HG03575 (cell line): Measurements from ENCODE around the gene CTTNBP2NL.

Source experiments
- ATAC-seq: cut with Tn5 transposase; IDR thresholded peaks from one replicate; pipeline ENCODE4 v1.9.1; 2021; ENCODE audit not compliant: unreplicated experiment, insufficient number of reproducible peaks, low FRiP score; ENCODE audit errors: extremely low read depth

CTTNBP2NL gene

GRCh38 chr1:112496290-112496689, 100.3 kb downstream of the CTTNBP2NL start:
- ATAC-seq, result no peak

GRCh38 chr1:112501810-112502641, 106.0 kb downstream of the CTTNBP2NL start:
- ATAC-seq, result no peak

- no peak for ATAC-seq
Observed at GRCh38 chr1:112502826-112503225, 106.8 kb downstream of the CTTNBP2NL start.

GRCh38 chr1:112504001-112504660, 108.1 kb downstream of the CTTNBP2NL start:
- no peak for ATAC-seq

GRCh38 chr1:112504661-112505399, 108.8 kb downstream of the CTTNBP2NL start:
- no peak for ATAC-seq

- ATAC-seq, result no peak
Observed at GRCh38 chr1:112505400-112505785, 109.4 kb downstream of the CTTNBP2NL start.

- no peak for ATAC-seq
Observed at GRCh38 chr1:112505878-112506277, 109.9 kb downstream of the CTTNBP2NL start.

GRCh38 chr1:112506306-112506705, 110.3 kb downstream of the CTTNBP2NL start:
- no peak for ATAC-seq

GRCh38 chr1:112506731-112507130, 110.7 kb downstream of the CTTNBP2NL start:
- no peak for ATAC-seq

GRCh38 chr1:112507336-112507735, 111.3 kb downstream of the CTTNBP2NL start:
- ATAC-seq, result no peak

GRCh38 chr1:112507921-112508277, 111.9 kb downstream of the CTTNBP2NL start:
- no peak for ATAC-seq

GRCh38 chr1:112508278-112509004, 112.4 kb downstream of the CTTNBP2NL start, which contains the start of gene WNT2B:
TSS of gene WNT2B (plus strand) at chr1:112508965. CDS start at chr1:112509263, 298 bp downstream.
- ATAC-seq, result no peak

- no peak for ATAC-seq
Observed at GRCh38 chr1:112509005-112509659, 113.1 kb downstream of the CTTNBP2NL start.

GRCh38 chr1:112509660-112510178, 113.7 kb downstream of the CTTNBP2NL start:
- no peak for ATAC-seq

GRCh38 chr1:112510340-112510739, 114.3 kb downstream of the CTTNBP2NL start:
- no peak for ATAC-seq
